H1 (cell line): ENCODE data around the gene ANKRD12. TPM values are rescaled to one million over a fixed set of nuclear protein-coding genes. Genes with fewer than 3 reads are reported as not detected.

Source experiments
- polyA plus RNA-seq, 7 experiments: library from polyadenylated mRNA; depleted of rRNA in 3 of 7; stranded (reverse) in 5 of 7; unstranded in 2 of 7; fragments of >200 nt in 5 of 7; fragments of 200-250 nt in 2 of 7; gene quantifications; 1 replicate in 5 of 7; 2 replicates in 1 of 7; 4 replicates in 1 of 7; pipeline versions ENCODE4 v1.2.1 to v1.2.3, GENCODE V29; 2011 to 2013; ENCODE audit warnings: missing spikeins in 2 of 7, mixed read lengths in 2 of 7
- total RNA-seq: library from RNA; stranded (reverse); fragmentation: NEBNext Ultra II Directional; extraction: Animal tissue kit (Norgen Biotek cat#: 25700); gene quantifications from 2 replicates; pipeline ENCODE4 v1.2.1, GENCODE V29; 2021
- TF ChIP-seq, protein P1 (sequence below): IDR thresholded peaks from 2 replicates; pipeline ENCODE4 v1.6.1; 2011; ENCODE audit warnings: low read length, improper control_type of control experiment
- TF ChIP-seq, protein P2 (sequence below): IDR thresholded peaks from 2 replicates; pipeline ENCODE4 v1.6.1; 2012; ENCODE audit warnings: inconsistent platforms

ANKRD12 gene
- total and polyA plus RNA-seq, 2 of the 8 experiments (the other 6 are each of a cell fraction or from before 2014, with no cell fraction given), result 2.6 to 37.9 TPM

DNA sequence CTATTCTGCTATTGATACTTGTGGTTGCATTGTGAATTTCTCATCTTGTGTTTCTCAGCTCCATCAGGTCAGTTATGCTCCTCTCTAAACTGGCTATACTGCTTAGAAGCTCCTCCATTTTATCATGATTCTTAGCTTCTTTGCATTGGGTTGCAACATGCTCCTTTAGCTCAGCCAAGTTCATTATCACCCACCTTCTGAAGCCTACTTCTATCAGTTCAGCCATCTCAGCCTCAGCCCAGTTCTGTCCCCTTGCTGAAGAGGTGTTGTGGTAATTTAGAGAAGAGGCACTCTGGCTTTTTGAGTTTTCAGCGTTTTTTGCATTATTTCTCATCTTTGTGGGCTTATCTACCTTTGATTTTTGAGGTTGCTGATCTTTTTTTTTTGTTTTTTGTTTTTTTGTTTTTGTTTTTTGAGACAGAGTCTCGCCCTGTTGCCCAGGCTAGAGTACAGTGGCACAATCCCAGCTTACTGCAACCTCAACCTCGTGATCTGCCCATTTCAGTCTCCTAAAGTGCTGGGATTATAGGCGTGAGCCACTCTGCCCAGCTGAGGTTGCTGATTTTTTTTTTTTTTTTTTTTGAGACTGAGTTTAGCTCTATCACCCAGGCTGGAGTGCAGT lies 36.0 kb downstream of the ANKRD12 start (continued):
- TF ChIP-seq, protein P1, sequence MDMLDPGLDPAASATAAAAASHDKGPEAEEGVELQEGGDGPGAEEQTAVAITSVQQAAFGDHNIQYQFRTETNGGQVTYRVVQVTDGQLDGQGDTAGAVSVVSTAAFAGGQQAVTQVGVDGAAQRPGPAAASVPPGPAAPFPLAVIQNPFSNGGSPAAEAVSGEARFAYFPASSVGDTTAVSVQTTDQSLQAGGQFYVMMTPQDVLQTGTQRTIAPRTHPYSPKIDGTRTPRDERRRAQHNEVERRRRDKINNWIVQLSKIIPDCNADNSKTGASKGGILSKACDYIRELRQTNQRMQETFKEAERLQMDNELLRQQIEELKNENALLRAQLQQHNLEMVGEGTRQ, result no peak
- TF ChIP-seq, protein P2, sequence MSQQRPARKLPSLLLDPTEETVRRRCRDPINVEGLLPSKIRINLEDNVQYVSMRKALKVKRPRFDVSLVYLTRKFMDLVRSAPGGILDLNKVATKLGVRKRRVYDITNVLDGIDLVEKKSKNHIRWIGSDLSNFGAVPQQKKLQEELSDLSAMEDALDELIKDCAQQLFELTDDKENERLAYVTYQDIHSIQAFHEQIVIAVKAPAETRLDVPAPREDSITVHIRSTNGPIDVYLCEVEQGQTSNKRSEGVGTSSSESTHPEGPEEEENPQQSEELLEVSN, result no peak
